ENCODE results near the gene HCRT. TPM values are rescaled to one million over a fixed set of nuclear protein-coding genes. Genes with fewer than 3 reads are reported as not detected.
A peak's percentile ranks its signal among the peaks of the same experiment; 100 is the strongest.

HCRT gene
- total RNA-seq = not detected

- peak within 1 kb of the TSS; percentile 84 for H3K27ac ChIP-seq
- no peaks in the 10 kb centered on the region for H3K9me3 ChIP-seq
- intact Hi-C loops (cut with DNase I) = no loop called here
- TF ChIP-seq, protein P1, sequence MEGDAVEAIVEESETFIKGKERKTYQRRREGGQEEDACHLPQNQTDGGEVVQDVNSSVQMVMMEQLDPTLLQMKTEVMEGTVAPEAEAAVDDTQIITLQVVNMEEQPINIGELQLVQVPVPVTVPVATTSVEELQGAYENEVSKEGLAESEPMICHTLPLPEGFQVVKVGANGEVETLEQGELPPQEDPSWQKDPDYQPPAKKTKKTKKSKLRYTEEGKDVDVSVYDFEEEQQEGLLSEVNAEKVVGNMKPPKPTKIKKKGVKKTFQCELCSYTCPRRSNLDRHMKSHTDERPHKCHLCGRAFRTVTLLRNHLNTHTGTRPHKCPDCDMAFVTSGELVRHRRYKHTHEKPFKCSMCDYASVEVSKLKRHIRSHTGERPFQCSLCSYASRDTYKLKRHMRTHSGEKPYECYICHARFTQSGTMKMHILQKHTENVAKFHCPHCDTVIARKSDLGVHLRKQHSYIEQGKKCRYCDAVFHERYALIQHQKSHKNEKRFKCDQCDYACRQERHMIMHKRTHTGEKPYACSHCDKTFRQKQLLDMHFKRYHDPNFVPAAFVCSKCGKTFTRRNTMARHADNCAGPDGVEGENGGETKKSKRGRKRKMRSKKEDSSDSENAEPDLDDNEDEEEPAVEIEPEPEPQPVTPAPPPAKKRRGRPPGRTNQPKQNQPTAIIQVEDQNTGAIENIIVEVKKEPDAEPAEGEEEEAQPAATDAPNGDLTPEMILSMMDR (IDR thresholded peaks at IDR 0.05) = no peak
- H3K4me1 ChIP-seq = peaks cover 27% of the 10 kb centered on the region
- H3K9ac ChIP-seq (ENCODE audit: low read depth in 2 of 2, low read length in 2 of 2) = peak within 1 kb of the TSS in 1 of 2 donors; percentile 43
- H3K4me3 ChIP-seq = peak within 1 kb of the TSS; percentile 51
- H3K27me3 ChIP-seq = peaks cover 13% of the 10 kb centered on the region
- DNase-seq = peak; percentile 34
- H3K36me3 ChIP-seq = no peaks in the 10 kb centered on the region
Measured at GRCh38 chr17:42184713-42185620, at the start of gene HCRT. TSS of gene HCRT (minus strand) at chr17:42185452. CDS start at chr17:42185365, 87 bp downstream.

GRCh38 chr17:42233994-42234393, 48.7 kb upstream of the HCRT start:
- Histone ChIP-seq H3K36me3 (no peaks in the 10 kb centered on the region), H3K4me3 (no peak overlapping the region), H3K27ac (no peak overlapping the region), H3K9ac (ENCODE audit: low read depth in 2 of 2, low read length in 2 of 2) (no peak overlapping the region), H3K9me3 (no peaks in the 10 kb centered on the region), H3K27me3 (no peaks in the 10 kb centered on the region), H3K4me1 (no peaks in the 10 kb centered on the region)
- TF ChIP-seq, protein P1 (IDR thresholded peaks at IDR 0.05) = no peak
- intact Hi-C loops (cut with DNase I) = no loop called here
- no peak for DNase-seq

- no peak overlapping the region for H3K9ac ChIP-seq (ENCODE audit: low read depth in 2 of 2, low read length in 2 of 2)
- H3K36me3 ChIP-seq = no peaks in the 10 kb centered on the region
- H3K4me3 ChIP-seq = no peak overlapping the region
- intact Hi-C loops (cut with DNase I) = no loop called here
- H3K27ac ChIP-seq = no peak overlapping the region
- no peaks in the 10 kb centered on the region for H3K27me3 ChIP-seq
- H3K4me1 ChIP-seq = no peaks in the 10 kb centered on the region
- H3K9me3 ChIP-seq = no peaks in the 10 kb centered on the region
- no peak for DNase-seq
- TF ChIP-seq, protein P1 (IDR thresholded peaks at IDR 0.05) = no peak
Measured at GRCh38 chr17:42233156-42233555, 47.9 kb upstream of the HCRT start.

DNA sequence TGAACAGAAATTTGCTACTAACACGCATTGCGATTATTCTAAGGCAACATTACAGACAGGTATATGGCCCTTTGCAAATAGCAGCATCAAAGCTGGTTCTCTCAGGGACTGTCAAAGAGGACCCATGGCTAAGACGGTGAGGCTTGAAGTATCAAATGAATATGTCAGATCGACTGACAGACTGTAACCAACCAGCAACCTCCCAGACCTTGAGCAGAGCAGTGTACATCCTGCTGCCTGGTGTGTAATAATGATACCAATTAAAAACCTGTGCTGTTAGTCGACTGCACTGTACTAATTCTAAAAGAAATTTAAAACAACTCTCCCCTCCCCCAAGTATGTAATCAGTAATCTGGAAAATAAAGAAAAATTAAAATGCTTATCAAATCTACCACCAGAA, 45.0 kb upstream of the HCRT start:
- TF ChIP-seq, protein P1 (IDR thresholded peaks at IDR 0.05) = no peak
- intact Hi-C loops (cut with DNase I) = no loop called here
- no peak for DNase-seq
- Histone ChIP-seq H3K4me1 (no peaks in the 10 kb centered on the region), H3K9ac (ENCODE audit: low read depth in 2 of 2, low read length in 2 of 2) (no peak overlapping the region), H3K36me3 (no peaks in the 10 kb centered on the region), H3K9me3 (no peaks in the 10 kb centered on the region), H3K27me3 (no peaks in the 10 kb centered on the region), H3K27ac (no peak overlapping the region), H3K4me3 (no peak overlapping the region)

DNA sequence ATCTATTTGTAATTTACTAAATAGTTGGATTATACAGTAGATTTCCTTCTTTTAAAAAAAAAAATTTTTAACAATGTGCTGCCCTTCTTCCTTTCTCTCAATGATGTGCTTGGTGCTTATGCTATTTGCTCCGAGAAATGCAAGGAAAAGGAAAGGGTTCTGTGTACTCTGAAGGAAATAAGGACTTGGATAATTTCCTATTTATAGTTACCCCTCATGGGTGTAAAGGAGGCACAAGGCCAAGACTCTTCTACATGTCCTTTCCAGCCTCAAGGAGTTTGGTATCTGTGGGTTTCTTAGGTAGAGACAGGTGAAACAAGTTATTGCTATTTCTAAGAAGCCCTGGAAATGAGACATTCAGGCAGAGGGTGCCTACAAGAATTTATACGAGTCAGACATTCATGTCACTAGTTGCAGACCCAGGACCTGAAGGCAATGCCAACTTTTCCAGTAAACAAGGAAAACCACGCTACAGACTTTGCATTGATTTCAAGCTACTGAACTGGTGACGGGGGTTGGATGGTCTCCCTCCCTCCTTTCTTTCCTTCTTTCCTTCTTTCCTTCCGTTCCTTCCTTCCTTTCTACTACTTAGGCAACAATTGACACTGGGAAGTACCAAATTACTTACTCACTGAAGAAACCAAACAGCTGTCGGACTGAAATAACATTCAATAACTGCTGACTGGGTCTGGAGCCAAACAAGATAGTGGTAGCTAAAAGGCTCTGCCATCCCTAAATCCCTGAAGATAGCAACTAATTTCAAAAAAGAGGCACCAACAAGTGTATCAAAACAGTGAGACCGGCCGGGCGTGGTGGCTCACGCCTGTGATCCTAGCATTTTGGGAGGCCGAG, 42.8 kb upstream of the HCRT start:
- Histone ChIP-seq H3K4me3 (no peak overlapping the region), H3K36me3 (no peaks in the 10 kb centered on the region)
- no peak for DNase-seq

More for the DNA sequence above, 42.8 kb upstream of the HCRT start:
- no peaks in the 10 kb centered on the region for H3K9me3 ChIP-seq
- TF ChIP-seq, protein P1 (IDR thresholded peaks at IDR 0.05) = no peak
- no peaks in the 10 kb centered on the region for H3K4me1 ChIP-seq
- no peak overlapping the region for H3K27ac ChIP-seq
- H3K9ac ChIP-seq (ENCODE audit: low read depth in 2 of 2, low read length in 2 of 2) = no peak overlapping the region
- intact Hi-C loops (cut with DNase I) = loop anchor here (10.0 kb wide), 1 partner anchor 87 kb away; no protein-coding TSS in a partner anchor
- H3K27me3 ChIP-seq = no peaks in the 10 kb centered on the region
